GM10847 (cell line): ENCODE results near the gene RAB9A.

Experiments
- POLR2A ChIP-seq: IDR thresholded peaks from 2 replicates; pipeline ENCODE4 v1.6.1; 2011; ENCODE audit not compliant: insufficient read length; ENCODE audit errors: extremely low read depth

Gene RAB9A, protein sequence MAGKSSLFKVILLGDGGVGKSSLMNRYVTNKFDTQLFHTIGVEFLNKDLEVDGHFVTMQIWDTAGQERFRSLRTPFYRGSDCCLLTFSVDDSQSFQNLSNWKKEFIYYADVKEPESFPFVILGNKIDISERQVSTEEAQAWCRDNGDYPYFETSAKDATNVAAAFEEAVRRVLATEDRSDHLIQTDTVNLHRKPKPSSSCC

DNA sequence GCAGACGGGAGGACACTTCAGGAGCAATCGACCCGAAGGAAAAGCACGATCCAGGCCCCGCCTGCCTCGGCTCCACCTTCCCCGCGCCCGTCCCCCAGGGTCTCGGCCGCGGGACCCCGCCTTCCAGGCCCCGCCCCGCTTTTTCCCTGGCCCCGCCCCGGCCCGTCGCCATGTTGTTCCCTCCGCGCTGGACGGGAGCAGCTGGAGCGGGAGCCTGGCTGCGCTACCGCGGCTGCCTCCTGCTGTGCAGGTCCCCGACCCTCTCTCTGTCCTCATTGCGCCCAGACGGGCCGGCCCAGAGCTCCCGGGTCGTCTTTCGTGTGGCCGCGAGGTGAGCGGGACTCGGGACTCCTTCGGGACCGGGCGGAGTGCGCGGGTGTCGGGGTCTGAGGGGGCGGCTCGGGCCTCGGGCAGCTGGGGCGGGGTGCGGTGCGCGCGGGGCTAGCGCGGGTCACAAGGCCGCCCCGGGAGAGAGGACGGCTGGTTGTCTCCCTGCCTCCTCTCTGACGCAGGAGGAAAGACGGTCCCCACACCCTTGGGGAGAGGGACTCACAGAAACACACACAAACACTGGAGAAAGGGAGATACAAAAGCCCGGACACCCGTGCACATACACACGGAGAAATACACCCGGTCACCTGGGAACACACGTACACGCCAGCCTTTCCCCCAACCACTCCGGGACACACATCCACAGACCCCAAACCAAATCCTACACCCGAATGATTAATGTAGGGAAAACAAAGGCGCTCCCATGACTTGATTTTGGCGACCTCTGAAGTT lies at the start of gene RAB9A:
TSS of gene RAB9A (plus strand) at position 171 of the 783 bp plus-strand sequence. CDS start 19,619 bp downstream, outside the sequence.
- TF ChIP-seq POLR2A: peak; percentile 80

DNA sequence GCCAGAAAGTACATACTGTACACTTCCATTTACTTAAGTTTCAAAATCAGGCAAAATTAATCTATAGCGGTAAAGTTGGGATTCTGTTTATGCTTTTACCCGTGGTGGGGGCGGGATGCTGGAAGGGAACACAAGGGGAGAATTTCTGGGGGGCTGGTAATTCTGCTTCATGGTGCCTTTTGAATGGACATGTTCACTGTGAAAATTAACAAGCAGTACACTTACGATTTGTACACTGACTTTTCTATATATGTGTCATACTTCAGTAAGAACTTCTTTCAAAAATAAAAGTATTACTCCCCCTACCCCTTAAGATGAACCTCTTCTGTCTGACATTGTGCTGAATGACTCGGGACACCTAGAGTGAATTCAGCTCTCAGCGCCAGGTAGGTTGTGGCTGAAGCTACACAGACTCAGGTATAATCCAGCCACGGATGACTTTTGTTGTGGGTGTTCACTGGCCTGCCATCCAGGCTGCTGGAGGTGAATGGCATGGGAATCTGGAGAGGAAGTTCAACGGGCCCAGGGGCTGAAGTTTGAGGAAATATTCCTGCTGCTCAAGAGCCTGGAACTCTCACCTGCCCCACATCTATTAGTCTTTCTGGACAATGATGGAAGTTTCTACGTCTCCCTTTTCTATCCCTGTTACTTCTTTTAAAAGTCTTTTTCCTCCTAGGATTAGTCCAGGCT lies 43.3 kb upstream of the RAB9A start:
- TF ChIP-seq POLR2A: no peak

DNA sequence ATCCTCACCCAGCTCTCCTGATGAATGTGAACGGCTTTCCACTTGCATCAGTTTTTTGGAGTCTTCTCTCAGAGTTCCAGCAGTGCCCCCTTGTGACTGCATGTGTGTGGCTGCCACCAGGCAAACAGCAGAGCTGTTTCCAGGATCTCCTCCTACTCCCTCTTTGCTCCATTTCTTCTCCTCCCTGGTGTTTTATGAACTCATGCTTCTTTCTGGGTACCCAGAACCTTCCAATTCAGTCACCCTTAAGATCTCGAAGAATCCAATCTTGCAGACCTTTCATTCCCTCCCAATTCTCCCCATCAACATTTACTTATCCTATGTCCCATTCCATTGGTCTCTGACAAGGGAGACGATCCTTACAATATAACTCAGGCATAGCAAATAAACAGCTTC lies 42.8 kb upstream of the RAB9A start:
- TF ChIP-seq POLR2A: no peak

DNA sequence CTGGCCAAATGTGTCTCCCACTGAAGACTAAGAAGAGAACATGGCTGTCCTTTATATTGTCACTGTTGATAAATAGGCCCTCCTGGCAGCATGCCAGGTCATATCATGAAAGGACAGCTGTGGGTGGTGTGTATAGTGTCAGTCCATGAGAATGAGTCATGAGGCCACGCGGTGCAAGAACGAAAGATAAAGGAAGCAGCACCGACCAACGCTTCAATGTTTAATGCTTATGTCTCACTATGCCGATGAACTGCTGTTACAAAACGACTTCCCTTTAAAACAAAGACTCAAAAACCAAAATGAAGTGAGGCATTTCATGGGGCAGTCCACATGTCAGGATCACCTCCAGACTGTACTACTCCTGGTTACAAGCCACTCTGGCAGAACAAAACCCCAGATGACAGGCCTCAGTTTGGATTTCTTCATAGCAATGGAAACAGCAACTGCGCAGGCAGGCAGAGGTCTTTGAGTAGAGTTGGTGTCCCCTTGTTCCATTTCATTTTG lies 41.2 kb upstream of the RAB9A start:
- TF ChIP-seq POLR2A: no peak

DNA sequence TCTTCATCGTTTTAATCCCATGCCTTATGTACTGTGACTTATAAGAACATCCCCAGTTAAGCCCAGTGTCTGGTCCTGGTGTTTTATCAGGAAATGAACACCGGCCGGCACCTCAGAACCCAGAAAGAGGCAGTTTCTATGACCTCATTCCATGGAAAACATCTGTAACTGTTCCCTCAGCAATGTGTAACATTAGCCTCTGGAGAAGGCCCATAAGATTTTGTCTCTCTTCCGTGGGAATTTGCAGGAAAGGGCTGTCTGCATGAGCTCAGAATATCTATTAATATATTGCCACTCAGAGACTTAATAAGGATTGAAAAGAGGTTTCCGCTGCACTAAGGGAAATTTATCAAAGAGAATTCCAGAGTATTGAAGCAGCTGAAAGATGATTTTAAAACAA lies 39.1 kb upstream of the RAB9A start:
- no peak for TF ChIP-seq POLR2A

DNA sequence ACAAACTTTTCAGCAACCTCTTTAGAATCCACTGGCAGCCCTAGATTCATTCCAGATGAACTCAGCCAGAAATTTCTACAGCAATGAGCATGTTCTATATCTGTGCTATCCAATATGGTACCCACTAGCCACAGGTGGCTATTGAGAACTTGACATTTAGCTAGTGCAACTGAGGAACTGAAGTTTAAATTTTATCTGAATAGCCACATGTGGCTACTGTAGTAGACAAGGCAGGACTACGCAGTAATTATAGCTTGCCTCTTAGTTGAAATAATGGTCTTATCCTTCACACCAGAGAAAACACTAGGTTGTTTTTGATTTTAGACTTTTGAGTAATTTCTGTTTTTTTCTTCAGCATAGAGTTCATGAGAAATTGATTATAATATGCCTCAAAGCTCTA lies 38.6 kb upstream of the RAB9A start:
- no peak for TF ChIP-seq POLR2A

DNA sequence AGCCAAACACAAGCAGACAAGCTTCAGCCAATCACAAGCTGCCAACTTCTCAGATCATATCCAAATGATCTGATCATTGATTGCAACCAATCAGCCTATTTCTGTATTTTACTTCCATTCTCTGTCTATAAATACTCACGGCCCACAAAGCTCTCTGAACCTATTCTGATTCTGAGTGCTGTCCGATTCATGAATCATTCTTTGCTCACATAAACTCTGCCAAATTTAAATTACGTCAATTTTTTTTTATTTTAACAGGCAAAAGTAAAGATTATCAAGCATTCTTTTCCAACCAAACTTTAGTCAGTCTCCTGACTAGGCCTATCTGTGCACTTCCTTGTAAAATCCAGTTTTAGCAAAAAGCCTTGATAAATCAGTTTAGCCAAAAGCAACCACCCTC lies 37.8 kb upstream of the RAB9A start:
- no peak for TF ChIP-seq POLR2A

DNA sequence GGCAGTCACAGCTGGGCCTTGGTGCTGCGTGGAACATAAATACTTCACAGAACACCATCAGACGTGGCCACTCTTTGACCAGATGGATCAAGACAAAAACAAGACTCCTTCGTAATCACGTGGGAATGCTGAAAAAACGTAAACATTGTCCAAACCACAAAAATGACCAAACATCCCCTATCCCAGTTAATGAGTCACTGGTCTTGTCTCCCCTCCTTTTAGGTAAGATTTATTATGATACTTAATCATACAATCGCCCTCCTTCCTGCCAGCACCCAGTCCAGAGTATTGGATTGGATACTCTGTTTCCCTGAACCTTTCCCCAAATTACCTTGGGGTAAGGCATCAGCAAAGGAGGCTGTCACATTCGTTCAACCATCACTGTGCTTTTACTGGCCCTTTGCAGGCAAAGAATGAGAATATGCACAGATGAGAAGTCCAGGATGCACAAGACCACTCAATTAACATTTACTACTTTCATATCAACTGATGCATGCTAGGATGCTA lies 36.6 kb upstream of the RAB9A start:
- TF ChIP-seq POLR2A: no peak

DNA sequence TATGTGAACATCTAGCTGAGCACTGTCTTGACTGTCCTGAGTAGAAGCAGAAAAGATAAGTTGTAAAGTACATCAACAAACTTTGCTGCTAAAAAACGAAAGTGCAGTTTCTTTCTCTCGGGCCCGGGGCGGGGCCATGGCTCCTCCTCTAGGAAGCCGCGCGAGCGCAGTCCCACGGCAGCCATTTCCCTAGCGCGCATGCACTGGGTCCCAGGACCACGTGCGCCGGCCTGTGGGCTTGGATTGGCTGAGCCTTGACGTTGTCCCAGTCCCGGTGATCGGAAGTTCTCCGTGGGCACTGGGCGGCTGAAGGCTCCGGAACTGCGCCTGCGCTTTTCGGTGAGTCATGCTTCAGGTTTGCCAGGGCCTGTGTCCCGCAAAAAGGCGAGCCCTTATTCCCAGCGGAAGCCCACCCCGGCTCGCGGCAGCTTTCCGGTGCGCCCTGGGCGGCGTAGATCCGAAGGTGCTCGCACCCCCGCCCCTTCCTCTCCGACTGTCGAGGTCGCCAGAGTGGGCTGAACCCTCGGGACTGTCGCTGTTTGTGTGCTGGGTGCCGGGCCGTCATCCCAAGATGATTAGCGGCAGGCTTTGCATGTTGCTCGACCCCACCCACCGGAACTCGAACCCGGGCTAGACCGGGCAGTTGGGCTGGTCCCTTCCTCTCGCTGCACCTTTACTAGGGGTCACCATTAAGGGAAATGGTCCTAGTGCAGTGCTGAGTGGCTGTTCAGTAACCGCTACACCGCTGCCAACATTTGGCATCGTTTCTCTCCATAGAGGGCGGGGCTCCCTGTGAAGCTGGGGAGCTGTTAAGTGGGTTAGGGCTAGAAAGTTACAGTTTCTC lies 35.9 kb upstream of the RAB9A start, which contains the start of gene TCEANC:
TSS of gene TCEANC (plus strand) at position 292 of the 844 bp plus-strand sequence. CDS start 9,368 bp downstream, outside the sequence.
- TF ChIP-seq POLR2A: peak; percentile 47

DNA sequence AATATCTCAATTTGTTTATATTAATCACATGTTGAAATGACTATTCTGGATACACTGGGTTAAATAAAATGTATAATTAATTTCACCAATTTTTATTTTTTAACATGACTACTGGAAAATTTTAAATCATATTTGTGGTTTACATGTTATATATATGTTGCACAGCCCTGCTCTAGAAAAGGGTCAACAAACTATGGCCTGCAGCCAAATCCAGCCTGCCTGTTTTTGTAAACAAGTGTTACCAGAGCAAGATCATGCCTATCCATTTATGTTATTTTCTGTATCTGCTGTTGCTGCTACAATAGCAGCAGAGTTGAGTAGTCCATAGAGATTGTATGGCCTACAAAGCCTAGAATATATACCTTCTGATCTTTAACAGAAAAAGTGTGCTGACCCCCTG lies 34.8 kb upstream of the RAB9A start:
- TF ChIP-seq POLR2A: no peak

DNA sequence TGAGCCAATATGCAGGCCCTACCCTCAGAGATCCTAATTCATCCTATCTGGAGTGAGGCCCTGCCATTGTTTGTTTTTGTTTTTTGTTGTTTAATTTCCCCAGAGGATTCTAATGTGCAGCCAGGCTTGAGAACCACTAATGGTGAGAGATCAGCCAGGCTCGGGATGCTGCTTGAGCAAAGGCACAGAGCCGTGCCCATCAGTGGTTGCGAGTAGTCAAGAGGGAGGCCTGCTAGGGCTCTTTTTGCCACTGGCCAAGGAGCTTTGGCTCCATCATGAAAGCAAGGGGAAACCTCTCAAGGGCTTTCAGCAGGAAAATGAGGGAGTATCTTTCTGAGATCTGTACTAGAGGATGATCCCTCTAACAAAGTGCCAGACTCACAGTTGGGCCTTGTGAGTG lies 33.3 kb upstream of the RAB9A start:
- no peak for TF ChIP-seq POLR2A

DNA sequence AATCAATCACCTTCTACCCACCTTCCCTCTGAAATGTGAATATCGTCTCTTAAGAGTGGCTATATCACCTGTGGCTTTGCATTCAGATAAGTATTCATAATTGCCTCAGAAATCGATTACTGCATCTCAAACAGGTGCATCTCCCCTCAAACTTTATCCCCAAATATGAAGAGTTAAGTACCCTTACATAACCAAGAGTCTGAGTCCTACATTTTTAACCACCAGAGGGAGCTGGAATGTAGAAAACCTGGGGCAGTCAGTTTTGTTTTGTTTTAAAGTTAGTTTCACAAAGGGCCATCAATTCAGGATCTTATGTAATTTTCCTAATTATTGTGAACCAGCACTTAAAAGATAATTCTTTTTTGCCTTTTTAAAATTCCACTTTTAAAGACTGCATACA lies 30.3 kb upstream of the RAB9A start:
- TF ChIP-seq POLR2A: no peak

DNA sequence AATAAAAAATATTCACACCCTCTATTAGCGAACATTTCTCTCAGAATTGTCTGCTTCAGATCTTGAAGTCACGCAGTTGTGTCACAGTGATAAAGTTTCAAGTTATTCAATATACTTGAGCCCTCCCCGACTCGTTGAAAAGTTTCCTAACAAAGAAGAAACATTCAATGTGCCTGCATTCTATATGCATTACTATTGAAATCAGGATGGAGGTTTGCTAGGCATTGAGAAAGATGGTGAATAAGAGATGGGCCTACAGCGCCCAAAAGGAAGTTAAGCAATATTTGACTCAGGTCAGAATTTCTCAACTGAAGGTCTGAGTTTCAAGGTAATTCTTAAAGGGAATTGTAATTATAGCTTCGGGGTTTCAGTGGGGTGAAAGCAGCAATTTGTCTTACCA lies 29.9 kb upstream of the RAB9A start:
- no peak for TF ChIP-seq POLR2A

DNA sequence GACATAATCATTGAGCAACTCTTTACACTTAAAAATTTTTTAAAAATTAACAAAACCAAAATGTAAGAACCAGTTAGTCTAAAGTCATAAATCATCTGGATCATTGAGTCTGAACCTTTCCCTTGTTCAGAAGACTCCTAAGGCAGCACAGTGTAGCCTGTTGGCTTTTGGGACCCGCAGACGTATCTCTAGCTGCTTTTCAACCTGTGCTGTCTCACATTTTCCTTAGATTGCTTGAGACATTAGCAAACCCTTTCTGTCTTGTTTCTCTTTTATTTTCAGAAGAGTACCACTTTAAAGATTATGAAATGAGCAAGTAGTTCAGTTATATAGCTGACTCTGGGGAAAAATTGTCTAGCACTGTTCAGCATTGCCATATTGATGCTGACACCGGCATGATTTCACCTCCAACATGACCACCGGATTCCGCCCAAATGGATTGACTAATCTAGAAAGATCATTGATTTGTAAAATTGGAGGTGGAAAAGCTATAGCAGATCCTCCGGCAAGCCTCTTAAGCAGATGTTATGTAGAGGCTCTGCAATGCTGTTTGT lies 27.1 kb upstream of the RAB9A start:
- no peak for TF ChIP-seq POLR2A

DNA sequence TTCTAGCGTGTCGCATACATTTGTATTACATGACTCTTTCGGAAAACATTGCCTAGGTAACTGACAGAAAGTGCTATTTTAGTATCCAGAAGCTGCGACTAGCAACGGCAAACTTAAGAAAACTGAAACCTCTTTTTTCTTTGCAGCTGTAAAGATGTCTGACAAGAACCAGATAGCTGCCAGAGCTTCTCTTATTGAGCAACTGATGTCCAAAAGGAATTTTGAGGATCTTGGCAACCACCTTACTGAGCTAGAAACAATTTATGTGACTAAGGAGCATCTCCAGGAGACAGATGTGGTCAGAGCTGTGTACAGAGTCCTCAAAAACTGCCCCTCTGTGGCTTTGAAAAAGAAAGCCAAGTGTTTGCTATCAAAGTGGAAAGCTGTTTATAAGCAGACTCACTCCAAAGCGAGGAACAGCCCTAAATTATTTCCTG lies 26.6 kb upstream of the RAB9A start:
- no peak for TF ChIP-seq POLR2A

DNA sequence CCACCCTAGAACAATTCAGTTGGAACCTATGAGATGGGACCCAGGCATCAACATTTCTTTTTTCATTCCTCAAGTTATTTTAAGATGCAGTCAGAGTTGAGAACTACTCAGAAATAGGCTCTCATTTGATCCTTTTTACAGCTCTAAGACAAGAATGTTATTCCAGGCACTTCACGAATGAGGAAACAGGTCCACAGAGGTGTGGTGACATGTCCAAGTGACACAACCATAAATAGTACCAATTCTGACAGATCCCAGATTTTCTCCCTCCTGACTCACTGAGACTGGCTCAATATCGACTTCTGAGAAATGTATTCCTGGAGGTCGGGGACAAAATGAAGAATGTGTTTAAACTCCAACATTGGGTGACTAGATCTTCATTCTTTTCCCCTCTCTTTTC lies 24.9 kb upstream of the RAB9A start:
- no peak for TF ChIP-seq POLR2A
